Measurements from ENCODE around the gene USP34.

USP34 gene

GRCh38 chr2:61368687-61369665, 101.9 kb downstream of the USP34 start:
- no peak for DNase-seq (ENCODE audit: low spot score)

- DNase-seq (ENCODE audit: low spot score) = no peak
These were observed 103.7 kb downstream of the USP34 start for GRCh38 chr2:61367177-61367576.

- DNase-seq (ENCODE audit: low spot score) = no peak
These were observed 107.3 kb downstream of the USP34 start for GRCh38 chr2:61363580-61363979.

GRCh38 chr2:61362873-61363272, 108.0 kb downstream of the USP34 start:
- no peak for DNase-seq (ENCODE audit: low spot score)

GRCh38 chr2:61361068-61361467, 109.8 kb downstream of the USP34 start:
- no peak for DNase-seq (ENCODE audit: low spot score)

- DNase-seq (ENCODE audit: low spot score) = no peak
These were observed 111.8 kb downstream of the USP34 start for GRCh38 chr2:61359058-61359457.

- no peak for DNase-seq (ENCODE audit: low spot score)
These were observed 113.2 kb downstream of the USP34 start for GRCh38 chr2:61357681-61358080.

- no peak for DNase-seq (ENCODE audit: low spot score)
These were observed 113.9 kb downstream of the USP34 start for GRCh38 chr2:61356958-61357350.

GRCh38 chr2:61356261-61356957, 114.5 kb downstream of the USP34 start:
- DNase-seq (ENCODE audit: low spot score) = no peak

- DNase-seq (ENCODE audit: low spot score) = no peak
These were observed 116.2 kb downstream of the USP34 start for GRCh38 chr2:61354543-61355197.

- DNase-seq (ENCODE audit: low spot score) = no peak
These were observed 117.0 kb downstream of the USP34 start for GRCh38 chr2:61353909-61354308.

- DNase-seq (ENCODE audit: low spot score) = no peak
These were observed 120.1 kb downstream of the USP34 start for GRCh38 chr2:61350777-61351176.

- DNase-seq (ENCODE audit: low spot score) = no peak
These were observed 127.7 kb downstream of the USP34 start for GRCh38 chr2:61343141-61343540.

GRCh38 chr2:61340242-61340641, 130.6 kb downstream of the USP34 start:
- DNase-seq (ENCODE audit: low spot score) = no peak

GRCh38 chr2:61338447-61338846, 132.4 kb downstream of the USP34 start:
- no peak for DNase-seq (ENCODE audit: low spot score)

- DNase-seq (ENCODE audit: low spot score) = no peak
These were observed 135.7 kb downstream of the USP34 start for GRCh38 chr2:61335187-61335586.

GRCh38 chr2:61334466-61334865, 136.4 kb downstream of the USP34 start:
- no peak for DNase-seq (ENCODE audit: low spot score)

GRCh38 chr2:61328707-61329251, 142.1 kb downstream of the USP34 start:
- DNase-seq (ENCODE audit: low spot score) = no peak

- DNase-seq (ENCODE audit: low spot score) = no peak
These were observed 143.7 kb downstream of the USP34 start for GRCh38 chr2:61327173-61327572.

GRCh38 chr2:61326423-61326822, 144.5 kb downstream of the USP34 start:
- DNase-seq (ENCODE audit: low spot score) = no peak

- no peak for DNase-seq (ENCODE audit: low spot score)
These were observed 150.7 kb downstream of the USP34 start for GRCh38 chr2:61320181-61320580.

GRCh38 chr2:61318553-61318952, 152.3 kb downstream of the USP34 start:
- no peak for DNase-seq (ENCODE audit: low spot score)

Measured in ecto neural progenitor cell (in vitro differentiated cells).